CD14-positive monocyte (primary cell): ENCODE results near the gene DYNC2I2. TPM values are rescaled to one million over a fixed set of nuclear protein-coding genes. Genes with fewer than 3 reads are reported as not detected.
"Not testable (repeated sequence)": the region's sequence is repeated elsewhere in the genome, so short reads cannot be mapped to it uniquely, and the experiment has no call there.

ENCODE experiments used
- DNase-seq, 3 donors: peaks; one replicate each; pipeline ENCODE4 v3.0.0-alpha.2; 2011 to 2022
- H2AFZ ChIP-seq: 2 replicates; pipeline ENCODE4 v1.6.0; 2012; ENCODE audit warnings: mild to moderate bottlenecking, low read depth, low read length, inconsistent platforms; ENCODE audit not compliant: insufficient read depth, poor library complexity, severe bottlenecking
- H3K27ac ChIP-seq, 2 donors: 1 replicate in 1 of 2; 2 replicates in 1 of 2; pipeline ENCODE4 v1.5.1; 2012 to 2013; ENCODE audit warnings: low read length in 2 of 2, control low read depth in 1 of 2, inconsistent platforms in 1 of 2, low read depth in 1 of 2, mild to moderate bottlenecking in 1 of 2
- H3K27me3 ChIP-seq, 2 donors: one replicate each; pipeline versions ENCODE4 v1.6.0 to v1.6.1; 2011 to 2013; ENCODE audit warnings: low read length in 2 of 2; ENCODE audit not compliant: control insufficient read depth in 2 of 2, insufficient read depth in 2 of 2
- H3K36me3 ChIP-seq, 2 donors: replicated peaks in 1 of 2; 1 replicate in 1 of 2; 2 replicates in 1 of 2; pipeline versions ENCODE4 v1.5.1 to v1.6.1; 2012 to 2013; ENCODE audit warnings: low read length in 2 of 2, control low read depth in 1 of 2, inconsistent platforms in 1 of 2, mild to moderate bottlenecking in 1 of 2; ENCODE audit not compliant: insufficient read depth in 2 of 2, control insufficient read depth in 1 of 2
- H3K4me1 ChIP-seq, 2 donors: 1 replicate in 1 of 2; 2 replicates in 1 of 2; pipeline versions ENCODE4 v1.5.1 to v1.6.1; 2012 to 2013; ENCODE audit warnings: low read length in 2 of 2, control low read depth in 1 of 2, inconsistent platforms in 1 of 2, mild to moderate bottlenecking in 1 of 2, moderate library complexity in 1 of 2; ENCODE audit not compliant: insufficient read depth in 2 of 2, control insufficient read depth in 1 of 2
- H3K4me2 ChIP-seq: replicated peaks from 2 replicates; pipeline ENCODE3; 2012; ENCODE audit warnings: low read length, moderate library complexity, mild to moderate bottlenecking; ENCODE audit not compliant: poor library complexity, severe bottlenecking; ENCODE audit errors: extremely low read depth
- H3K4me3 ChIP-seq, 3 experiments: fragments of 200-600 bp in 1 of 3; sonication (generic) in 1 of 3; replicated peaks in 1 of 3; 1 replicate in 2 of 3; 2 replicates in 1 of 3; pipeline ENCODE4 v1.5.1; 2011 to 2013; ENCODE audit warnings: low read length in 3 of 3, mild to moderate bottlenecking in 3 of 3, control low read depth in 2 of 3, low read depth in 2 of 3, inconsistent platforms in 1 of 3, moderate library complexity in 1 of 3
- H3K79me2 ChIP-seq: 2 replicates; pipeline ENCODE4 v1.6.0; 2012; ENCODE audit warnings: mild to moderate bottlenecking, control low read depth, inconsistent platforms, low read length, moderate library complexity; ENCODE audit not compliant: insufficient read depth
- H3K9ac ChIP-seq: 2 replicates; pipeline ENCODE4 v1.6.0; 2017; ENCODE audit warnings: low read length, mild to moderate bottlenecking; ENCODE audit not compliant: insufficient read depth, poor library complexity, severe bottlenecking
- H3K9me3 ChIP-seq, 2 donors: replicated peaks in 1 of 2; 1 replicate in 1 of 2; 2 replicates in 1 of 2; pipeline versions ENCODE4 v1.5.1 to v1.6.1; 2012 to 2013; ENCODE audit warnings: low read length in 2 of 2, control low read depth in 1 of 2; ENCODE audit not compliant: control insufficient read depth in 1 of 2, insufficient read depth in 1 of 2
- H4K20me1 ChIP-seq: 2 replicates; pipeline ENCODE4 v1.6.0; 2012; ENCODE audit warnings: mild to moderate bottlenecking, low read length, control low read depth, moderate library complexity; ENCODE audit not compliant: insufficient read depth
- H3K27ac Mint-ChIP-seq, 7 donors: one replicate each; pipeline ENCODE4 v1.8.0; 2020; ENCODE audit warnings: mild to moderate bottlenecking in 7 of 7, mixed read lengths in 7 of 7, moderate library complexity in 6 of 7, inconsistent platforms in 2 of 7
- H3K27me3 Mint-ChIP-seq, 3 donors: one replicate each; pipeline ENCODE4 v1.8.0; 2021 to 2022; ENCODE audit warnings: low read depth in 3 of 3, mild to moderate bottlenecking in 3 of 3, mixed read lengths in 3 of 3, moderate library complexity in 3 of 3, inconsistent platforms in 1 of 3
- H3K36me3 Mint-ChIP-seq, 2 donors: one replicate each; pipeline ENCODE4 v1.8.0; 2020; ENCODE audit warnings: mixed read lengths in 2 of 2, inconsistent platforms in 1 of 2, mild to moderate bottlenecking in 1 of 2
- H3K4me1 Mint-ChIP-seq: one replicate; pipeline ENCODE4 v1.8.0; 2020; ENCODE audit warnings: mild to moderate bottlenecking, mixed read lengths
- H3K4me3 Mint-ChIP-seq, 2 donors: one replicate each; pipeline ENCODE4 v1.8.0; 2020; ENCODE audit warnings: mild to moderate bottlenecking in 2 of 2, mixed read lengths in 2 of 2, moderate library complexity in 1 of 2
- H3K9me3 Mint-ChIP-seq, 7 donors: one replicate each; pipeline ENCODE4 v1.8.0; 2020 to 2022; ENCODE audit warnings: mixed read lengths in 7 of 7, mild to moderate bottlenecking in 6 of 7, moderate library complexity in 6 of 7, inconsistent platforms in 2 of 7
- CTCF ChIP-seq: fragments of 200-600 bp; IDR thresholded peaks from one replicate; pipeline ENCODE4 v1.8.0; 2022; ENCODE audit warnings: antibody characterized with exemption, mild to moderate bottlenecking
- WGBS: methylation state at CpG from one replicate; pipeline ENCODE4 v1.1.5; 2013; ENCODE audit warnings: missing lambda C conversion rate; ENCODE audit not compliant: insufficient coverage; 5-methylcytosine and 5-hydroxymethylcytosine counted together
- intact Hi-C, 2 donors: fragments of 100-400 bp; cut with micrococcal nuclease; formaldehyde crosslinking; loops; one replicate each; pipeline versions ENCODE4 v1.15.0 to v1.15.1; 2023
- polyA plus RNA-seq, 3 donors: library from polyadenylated mRNA; depleted of rRNA in 1 of 3; unstranded in 2 of 3; stranded (reverse) in 1 of 3; fragments of 300-500 nt in 2 of 3; fragments of >200 nt in 1 of 3; fragmentation: Illumina TruSeq in 2 of 3; gene quantifications; 1 replicate in 2 of 3; 2 replicates in 1 of 3; pipeline ENCODE4 v1.2.3, GENCODE V29; 2012 to 2021

The DYNC2I2 gene
- polyA plus RNA-seq, 3 donors: 1.5 to 2.1 (median 1.9) TPM

- H3K4me3 Mint-ChIP-seq: no peak overlapping the region
- H3K27ac Mint-ChIP-seq: no peak overlapping the region
- peaks cover 0 to 2% (median 0%) of the 10 kb centered on the region in 7 donors for H3K9me3 Mint-ChIP-seq
Measured at GRCh38 chr9:128696923-128697707, 40.5 kb upstream of the DYNC2I2 start.

GRCh38 chr9:128694344-128694743, 37.7 kb upstream of the DYNC2I2 start:
- no peak overlapping the region for H3K4me3 Mint-ChIP-seq
- no peaks in the 10 kb centered on the region for H3K27me3 Mint-ChIP-seq
- H3K4me1 Mint-ChIP-seq: peaks cover 15% of the 10 kb centered on the region
- peaks cover 44% of the 10 kb centered on the region for H4K20me1 ChIP-seq
- H3K36me3 Mint-ChIP-seq: peaks cover 49 to 53% of the 10 kb centered on the region in 2 donors
- intact Hi-C loops: no loop called here
- 100% methylated on average over 2 of the region's 6 CpGs for WGBS
- H3K9ac ChIP-seq: no peak overlapping the region
- H3K79me2 ChIP-seq: peaks cover 40% of the 10 kb centered on the region
- H3K36me3 ChIP-seq: peaks cover 47 to 57% of the 10 kb centered on the region in 2 donors
- no peaks in the 10 kb centered on the region for H3K27me3 ChIP-seq
- no peak overlapping the region for H3K4me3 ChIP-seq
- no peak overlapping the region for H2AFZ ChIP-seq
- H3K4me1 ChIP-seq: peaks cover 14 to 15% of the 10 kb centered on the region in 2 donors
- DNase-seq: no peak
- no peaks in the 10 kb centered on the region for H3K9me3 ChIP-seq
- no peak overlapping the region for H3K27ac Mint-ChIP-seq
- H3K9me3 Mint-ChIP-seq: peaks cover 0 to 2% (median 0%) of the 10 kb centered on the region in 7 donors
- H3K27ac ChIP-seq: no peak overlapping the region
- TF ChIP-seq CTCF: no peak
- H3K4me2 ChIP-seq: no peak overlapping the region

More at GRCh38 chr9:128696923-128697707, 40.5 kb upstream of the DYNC2I2 start:
- no peaks in the 10 kb centered on the region for H3K27me3 ChIP-seq
- Mint-ChIP-seq H3K27me3 (peaks cover 0 to under 1% (median 0%) of the 10 kb centered on the region in 3 donors), H3K36me3 (peaks cover 39 to 43% of the 10 kb centered on the region in 2 donors), H3K4me1 (peaks cover 7% of the 10 kb centered on the region)
- peaks cover 39 to 48% of the 10 kb centered on the region in 2 donors for H3K36me3 ChIP-seq
- H3K27ac ChIP-seq: no peak overlapping the region
- H3K4me3 ChIP-seq: no peak overlapping the region
- no peak for DNase-seq
- peaks cover 23% of the 10 kb centered on the region for H4K20me1 ChIP-seq
- no peak overlapping the region for H3K4me2 ChIP-seq
- no peak for TF ChIP-seq CTCF
- H2AFZ ChIP-seq: no peak overlapping the region
- H3K9me3 ChIP-seq: no peaks in the 10 kb centered on the region
- intact Hi-C loops: no loop called here
- H3K79me2 ChIP-seq: peaks cover 18% of the 10 kb centered on the region
- H3K4me1 ChIP-seq: peaks cover 4 to 5% of the 10 kb centered on the region in 2 donors
- no peak overlapping the region for H3K9ac ChIP-seq
- 75% methylated on average over 4 of the region's 8 CpGs for WGBS

GRCh38 chr9:128693738-128694137, 37.1 kb upstream of the DYNC2I2 start:
- H3K27me3 ChIP-seq, H3K4me3 Mint-ChIP-seq, intact Hi-C loops, DNase-seq, H3K4me3 ChIP-seq, H3K9ac ChIP-seq, H3K9me3 Mint-ChIP-seq, H3K27ac ChIP-seq, H3K27me3 Mint-ChIP-seq, H3K9me3 ChIP-seq, H3K4me2 ChIP-seq, H2AFZ ChIP-seq: not testable (repeated sequence)
- peaks cover 44% of the 10 kb centered on the region for H4K20me1 ChIP-seq
- Mint-ChIP-seq H3K36me3 (peaks cover 49 to 53% of the 10 kb centered on the region in 2 donors), H3K4me1 (peaks cover 15% of the 10 kb centered on the region), H3K27ac (peak overlapping the region in 1 of 7 donors; percentile 3)
- H3K79me2 ChIP-seq: peaks cover 40% of the 10 kb centered on the region
- no CpG with 5 or more reads among the region's 3 CpGs for WGBS
- peaks cover 14 to 16% of the 10 kb centered on the region in 2 donors for H3K4me1 ChIP-seq
- peaks cover 47 to 57% of the 10 kb centered on the region in 2 donors for H3K36me3 ChIP-seq
